ENCODE data around the gene RAP1A.

The RAP1A gene

GRCh38 chr1:111755331-111756123, 135.9 kb downstream of the RAP1A start, which contains the start of gene DDX20:
DDX20 (plus strand) TSS chr1:111755901; CDS start chr1:111755925, 24 bp downstream.
- Histone ChIP-seq H3K27me3 (replicated peaks; ENCODE audit: control insufficient read depth, insufficient read depth, low read length) (no peaks in the 10 kb centered on the region), H3K36me3 (ENCODE audit: control insufficient read depth, insufficient read depth, low read length, severe bottlenecking) (peaks cover 7% of the 10 kb centered on the region), H3K4me1 (ENCODE audit: control insufficient read depth, insufficient read depth, low read length) (peaks cover 13% of the 10 kb centered on the region), H3K9me3 (ENCODE audit: control insufficient read depth, low read length) (no peaks in the 10 kb centered on the region), H3K4me3 (ENCODE audit: low read length) (peak within 1 kb of the TSS; percentile 87), H3K9ac (ENCODE audit: low read length) (peak within 1 kb of the TSS; percentile 85)
- DNase-seq (ENCODE audit: low read depth), result peak; percentile 99

- H3K27me3 ChIP-seq (replicated peaks; ENCODE audit: control insufficient read depth, insufficient read depth, low read length), result no peaks in the 10 kb centered on the region
- H3K36me3 ChIP-seq (ENCODE audit: control insufficient read depth, insufficient read depth, low read length, severe bottlenecking), result peaks cover 13% of the 10 kb centered on the region
- H3K4me3 ChIP-seq (ENCODE audit: low read length), result peak overlapping the region; percentile 87
- no peak for DNase-seq (ENCODE audit: low read depth)
- H3K9me3 ChIP-seq (ENCODE audit: control insufficient read depth, low read length), result no peaks in the 10 kb centered on the region
- peaks cover 13% of the 10 kb centered on the region for H3K4me1 ChIP-seq (ENCODE audit: control insufficient read depth, insufficient read depth, low read length)
- H3K9ac ChIP-seq (ENCODE audit: low read length), result peak overlapping the region; percentile 85
Observed at GRCh38 chr1:111756124-111756513, 136.5 kb downstream of the RAP1A start.

- H3K36me3 ChIP-seq (ENCODE audit: control insufficient read depth, insufficient read depth, low read length, severe bottlenecking), result peaks cover 36% of the 10 kb centered on the region
- peaks cover 13% of the 10 kb centered on the region for H3K4me1 ChIP-seq (ENCODE audit: control insufficient read depth, insufficient read depth, low read length)
- H3K9ac ChIP-seq (ENCODE audit: low read length), result peak overlapping the region; percentile 18
- DNase-seq (ENCODE audit: low read depth), result no peak
- no peak overlapping the region for H3K4me3 ChIP-seq (ENCODE audit: low read length)
- no peaks in the 10 kb centered on the region for H3K27me3 ChIP-seq (replicated peaks; ENCODE audit: control insufficient read depth, insufficient read depth, low read length)
- H3K9me3 ChIP-seq (ENCODE audit: control insufficient read depth, low read length), result no peaks in the 10 kb centered on the region
Observed at GRCh38 chr1:111758373-111758772, 138.8 kb downstream of the RAP1A start.

- Histone ChIP-seq H3K4me1 (ENCODE audit: control insufficient read depth, insufficient read depth, low read length) (peaks cover 3% of the 10 kb centered on the region), H3K4me3 (ENCODE audit: low read length) (no peak overlapping the region), H3K9me3 (ENCODE audit: control insufficient read depth, low read length) (no peaks in the 10 kb centered on the region), H3K36me3 (ENCODE audit: control insufficient read depth, insufficient read depth, low read length, severe bottlenecking) (peaks cover 68% of the 10 kb centered on the region), H3K27me3 (replicated peaks; ENCODE audit: control insufficient read depth, insufficient read depth, low read length) (no peaks in the 10 kb centered on the region), H3K9ac (ENCODE audit: low read length) (peak overlapping the region; percentile 23)
- no peak for DNase-seq (ENCODE audit: low read depth)
Observed at GRCh38 chr1:111761717-111762116, 142.1 kb downstream of the RAP1A start.

GRCh38 chr1:111762332-111762731, 142.7 kb downstream of the RAP1A start:
- no peak for DNase-seq (ENCODE audit: low read depth)
- H3K27me3 ChIP-seq (replicated peaks; ENCODE audit: control insufficient read depth, insufficient read depth, low read length), result no peaks in the 10 kb centered on the region
- H3K4me1 ChIP-seq (ENCODE audit: control insufficient read depth, insufficient read depth, low read length), result no peaks in the 10 kb centered on the region
- H3K36me3 ChIP-seq (ENCODE audit: control insufficient read depth, insufficient read depth, low read length, severe bottlenecking), result peaks cover 75% of the 10 kb centered on the region
- no peak overlapping the region for H3K4me3 ChIP-seq (ENCODE audit: low read length)
- H3K9ac ChIP-seq (ENCODE audit: low read length), result no peak overlapping the region
- H3K9me3 ChIP-seq (ENCODE audit: control insufficient read depth, low read length), result no peaks in the 10 kb centered on the region

Data from adipocyte (in vitro differentiated cells).